Panc1 (cell line): ENCODE measurements around the gene PPP2R5A. TPM values are rescaled to one million over a fixed set of nuclear protein-coding genes. Genes with fewer than 3 reads are reported as not detected.

ENCODE experiments used
- ATAC-seq: fragments of 200-7000 bp; cut with Tn5 transposase; 2 replicates; pipeline ENCODE4 v1.9.1; 2020; ENCODE audit warnings: mild to moderate bottlenecking, moderate library complexity
- BruUV-seq: library from RNA; stranded (reverse); fragments of 400-500 nt; replicated peaks from 2 replicates; lab custom pipeline; 2021; lab: Mats Ljungman, UMichigan
- CTCF ChIA-PET: fragments of 300-600 bp; sonication (Branson Sonifier 250); formaldehyde crosslinking; loops from one replicate; lab custom pipeline; 2022; ENCODE audit warnings: antibody characterized with exemption; lab: Charles Lee
- POLR2A ChIA-PET: fragments of 300-600 bp; sonication (Branson Sonifier 250); formaldehyde crosslinking; loops from one replicate; lab custom pipeline; 2022; ENCODE audit warnings: antibody characterized with exemption; lab: Charles Lee
- DNase-seq: peaks from one replicate; pipeline ENCODE4 v3.0.0-alpha.2; 2010; ENCODE audit warnings: low read depth, low spot score
- H3K27ac ChIP-seq: 2 replicates; pipeline ENCODE4 v1.5.1; 2011; ENCODE audit warnings: mild to moderate bottlenecking, low read length, inconsistent platforms
- H3K27me3 ChIP-seq: fragments of 200-500 bp; sonication (Bioruptor generic); 2 replicates; pipeline ENCODE4 v1.6.0; 2014; ENCODE audit warnings: low read length, inconsistent platforms; ENCODE audit not compliant: control insufficient read depth, insufficient read depth
- H3K36me3 ChIP-seq: fragments of 200-500 bp; sonication (Bioruptor generic); 2 replicates; pipeline ENCODE4 v1.5.1; 2014; ENCODE audit warnings: inconsistent platforms, mild to moderate bottlenecking, low read length, moderate library complexity; ENCODE audit not compliant: control insufficient read depth, insufficient read depth
- H3K4me1 ChIP-seq: 2 replicates; pipeline ENCODE4 v1.5.1; 2011; ENCODE audit warnings: inconsistent platforms, mild to moderate bottlenecking, low read length, moderate library complexity; ENCODE audit not compliant: control insufficient read depth, insufficient read depth
- H3K4me3 ChIP-seq, 2 experiments: 2 replicates each; pipeline ENCODE4 v1.5.1; 2011 to 2012; ENCODE audit warnings: low read depth in 2 of 2, low read length in 2 of 2, mild to moderate bottlenecking in 2 of 2, inconsistent platforms in 1 of 2, moderate library complexity in 1 of 2
- H3K9me3 ChIP-seq: fragments of 200-500 bp; sonication (Bioruptor generic); 2 replicates; pipeline ENCODE4 v1.5.1; 2014; ENCODE audit warnings: low read depth, mild to moderate bottlenecking, inconsistent platforms, low read length, moderate library complexity; ENCODE audit not compliant: control insufficient read depth, insufficient read depth
- CTCF ChIP-seq: fragments of 450-650 bp; IDR thresholded peaks from 2 replicates; pipeline ENCODE4 v1.5.1; 2017; ENCODE audit warnings: mild to moderate bottlenecking
- POLR2AphosphoS5 ChIP-seq: IDR thresholded peaks from 2 replicates; pipeline ENCODE4 v1.6.1; 2012; ENCODE audit warnings: mild to moderate bottlenecking, low read depth, low read length, moderate library complexity
- REST ChIP-seq, 2 experiments: IDR thresholded peaks; 2 replicates each; pipeline ENCODE4 v1.6.1; 2011 to 2012; ENCODE audit warnings: low read depth in 2 of 2, control low read depth in 1 of 2, low read length in 1 of 2, mild to moderate bottlenecking in 1 of 2, moderate library complexity in 1 of 2; ENCODE audit not compliant: insufficient read depth in 1 of 2
- SIN3A ChIP-seq: IDR thresholded peaks from 2 replicates; pipeline ENCODE4 v1.6.1; 2012; ENCODE audit warnings: low read depth, mild to moderate bottlenecking, low read length, moderate library complexity, borderline replicate concordance; ENCODE audit not compliant: insufficient read depth
- TCF7L2 ChIP-seq: IDR thresholded peaks from 2 replicates; pipeline ENCODE4 v1.6.1; 2011; ENCODE audit warnings: mild to moderate bottlenecking, low read depth, low read length, inconsistent platforms
- in situ Hi-C: cut with HindIII; loops from 2 replicates; pipeline ENCODE4 v1.10.0; 2016; ENCODE audit warnings: low sequenced_read_pairs, low pct_unique_long_range_greater_than_20kb
- intact Hi-C: fragments of 100-400 bp; cut with micrococcal nuclease; formaldehyde crosslinking; loops from one replicate; pipeline ENCODE4 v1.10.0; 2022; ENCODE audit not compliant: unreplicated experiment
- total RNA-seq: library from RNA; stranded (reverse); gene quantifications from one replicate; pipeline ENCODE4 v1.2.1, GENCODE V29; 2021; ENCODE audit not compliant: unreplicated experiment

The PPP2R5A gene
- total RNA-seq, 1 experiment from 2014 or later = 44.3 TPM

- in situ Hi-C loops = no loop called here
- no peak overlapping the region for H3K4me3 ChIP-seq
- DNase-seq (no peak), ATAC-seq (no peak)
- no peaks in the 10 kb centered on the region for H3K9me3 ChIP-seq
- POLR2A ChIA-PET = no interaction called here
- intact Hi-C loops = loop anchor here (2.0 kb wide), 1 partner anchor 223 kb away; no protein-coding TSS in a partner anchor
- CTCF ChIA-PET = interaction anchor here (1.3 kb wide), 1 partner anchor 222 kb away, joined by 6 read pairs; no protein-coding TSS in a partner anchor
- H3K4me1 ChIP-seq = peaks cover 38% of the 10 kb centered on the region
- H3K27ac ChIP-seq = no peak overlapping the region
- BruUV-seq = no TSS peak
- TF ChIP-seq CTCF = peak; percentile 24; the same call in 1 of the 2 replicates
- no peak for TF ChIP-seq SIN3A
- no peaks in the 10 kb centered on the region for H3K27me3 ChIP-seq
- no peaks in the 10 kb centered on the region for H3K36me3 ChIP-seq
Measured at GRCh38 chr1:212293579-212293978, 8.4 kb downstream of the PPP2R5A start.

GRCh38 chr1:212294983-212295382 lies 9.8 kb downstream of the PPP2R5A start:
- in situ Hi-C loops = no loop called here
- BruUV-seq = no TSS peak
- no peak for DNase-seq
- POLR2A ChIA-PET = no interaction called here
- H3K36me3 ChIP-seq = no peaks in the 10 kb centered on the region
- H3K27ac ChIP-seq = no peak overlapping the region
- H3K4me3 ChIP-seq = no peak overlapping the region
- H3K27me3 ChIP-seq = no peaks in the 10 kb centered on the region
- intact Hi-C loops = no loop called here
- peaks cover 24% of the 10 kb centered on the region for H3K4me1 ChIP-seq
- CTCF ChIA-PET = no interaction called here
- TF ChIP-seq TCF7L2 = no peak
- TF ChIP-seq CTCF = no peak
- TF ChIP-seq POLR2AphosphoS5 = no peak
- no peak for TF ChIP-seq SIN3A
- TF ChIP-seq REST (IDR thresholded peaks at IDR 0.05; ENCODE audit: insufficient read depth in 1 of 2, low read depth in 2 of 2, low read length in 1 of 2) = no peak
- no peak for ATAC-seq
- H3K9me3 ChIP-seq = no peaks in the 10 kb centered on the region

- ChIA-PET CTCF (no interaction called here), POLR2A (no interaction called here)
- intact Hi-C loops = no loop called here
Measured at GRCh38 chr1:212295579-212295978, 10.4 kb downstream of the PPP2R5A start.

More at GRCh38 chr1:212295579-212295978, 10.4 kb downstream of the PPP2R5A start:
- ATAC-seq = no peak
- Histone ChIP-seq H3K4me3 (no peak overlapping the region), H3K9me3 (no peaks in the 10 kb centered on the region), H3K27ac (no peak overlapping the region), H3K4me1 (peaks cover 18% of the 10 kb centered on the region), H3K36me3 (no peaks in the 10 kb centered on the region), H3K27me3 (no peaks in the 10 kb centered on the region)
- TF ChIP-seq TCF7L2 = no peak
- no peak for DNase-seq
- in situ Hi-C loops = no loop called here
- no TSS peak for BruUV-seq
